ENCODE data around the gene LPP.

Gene LPP

DNA sequence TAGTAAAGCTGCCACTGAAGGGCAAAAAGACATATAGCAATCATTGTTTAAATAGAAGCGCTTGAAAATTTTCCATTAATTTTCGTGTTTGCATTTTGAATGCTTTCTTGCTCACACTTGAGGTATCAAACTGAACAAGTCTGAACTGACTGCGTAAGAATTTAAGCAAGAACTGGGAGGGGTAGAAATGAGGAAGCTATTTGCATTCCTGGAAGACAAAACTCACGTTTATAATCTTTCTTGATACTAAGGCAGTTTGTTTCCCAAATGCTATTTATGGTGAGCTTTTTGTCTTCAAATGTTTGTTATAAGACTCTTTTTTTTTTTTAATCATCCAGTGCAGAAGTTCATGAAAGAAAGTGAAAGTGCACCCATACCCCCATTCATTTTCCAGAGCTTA is 518.0 kb downstream of the LPP start:
- no peak for DNase-seq

- DNase-seq, result no peak
Measured at GRCh38 chr3:188672840-188673239, 518.9 kb downstream of the LPP start.

DNA sequence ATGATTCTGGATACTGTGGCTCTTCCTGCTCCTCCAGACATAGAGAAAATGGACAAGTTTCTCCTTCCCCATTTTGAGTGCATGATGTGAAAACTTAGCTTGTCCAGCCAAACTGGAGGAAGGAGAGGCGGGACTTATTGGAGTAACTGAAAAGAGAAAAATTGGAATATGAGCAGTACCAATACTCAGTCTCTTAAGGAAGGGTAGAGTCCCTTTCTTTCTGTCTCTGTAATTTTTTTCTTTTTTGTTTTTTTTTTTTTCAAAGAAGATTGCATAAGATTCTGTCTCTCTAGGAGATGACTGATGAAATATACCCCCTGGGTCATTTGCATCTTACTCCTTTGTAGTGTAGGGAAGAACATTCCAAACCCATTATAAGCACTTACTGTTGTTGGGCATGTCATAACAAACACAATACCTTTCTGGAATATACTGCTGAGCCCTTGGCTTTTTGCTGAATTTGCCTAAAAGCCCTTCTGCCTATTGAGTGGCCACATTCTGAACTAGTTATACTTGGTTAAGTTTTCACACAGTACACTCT is 519.8 kb downstream of the LPP start:
- DNase-seq, result no peak

- no peak for DNase-seq
Measured at GRCh38 chr3:188674595-188674994, 520.6 kb downstream of the LPP start.

GRCh38 chr3:188677344-188677743 is 523.4 kb downstream of the LPP start:
- no peak for DNase-seq

GRCh38 chr3:188680189-188680588 is 526.2 kb downstream of the LPP start:
- no peak for DNase-seq

- DNase-seq, result no peak
Measured at GRCh38 chr3:188680605-188681004, 526.6 kb downstream of the LPP start.

GRCh38 chr3:188682316-188682715 is 528.4 kb downstream of the LPP start:
- no peak for DNase-seq

- no peak for DNase-seq
Measured at GRCh38 chr3:188683032-188683521, 529.1 kb downstream of the LPP start.

DNA sequence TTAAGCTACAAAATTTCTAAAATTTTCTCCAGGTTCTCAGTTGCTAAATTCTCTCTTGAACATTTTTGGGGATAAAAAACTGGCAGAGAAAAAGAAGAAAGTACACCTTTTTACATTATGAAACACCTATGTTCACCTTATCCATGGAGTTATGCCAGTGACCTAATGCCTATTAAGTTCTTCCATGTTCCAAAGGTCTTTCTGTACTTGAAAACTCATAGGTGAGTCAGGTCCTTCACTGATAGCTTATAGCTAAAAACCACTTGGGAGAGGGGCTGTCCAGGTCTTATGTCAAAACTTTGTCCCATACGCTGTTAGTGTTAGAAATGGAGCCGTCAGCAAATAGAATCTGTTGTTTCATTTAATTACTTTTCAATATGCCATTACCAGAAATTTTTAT is 530.3 kb downstream of the LPP start:
- no peak for DNase-seq

DNA sequence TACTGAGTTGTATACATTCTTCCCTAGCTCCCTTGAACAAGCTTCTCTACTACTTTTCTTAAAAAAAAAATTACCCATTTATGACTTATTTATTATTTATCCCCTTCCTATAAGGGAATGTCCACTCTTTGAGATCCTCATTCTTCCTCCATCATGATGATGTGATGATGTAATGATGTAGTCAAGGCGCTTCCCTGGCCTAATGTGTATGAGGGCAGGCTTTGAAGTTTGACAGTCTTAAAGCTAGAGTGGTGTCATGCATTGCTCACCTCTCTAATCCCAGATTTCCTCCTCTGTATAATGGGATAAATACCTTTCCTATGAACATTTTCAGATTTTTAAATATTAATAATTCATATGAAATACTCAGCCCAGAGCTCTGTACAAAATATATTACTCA is 531.8 kb downstream of the LPP start:
- no peak for DNase-seq

DNA sequence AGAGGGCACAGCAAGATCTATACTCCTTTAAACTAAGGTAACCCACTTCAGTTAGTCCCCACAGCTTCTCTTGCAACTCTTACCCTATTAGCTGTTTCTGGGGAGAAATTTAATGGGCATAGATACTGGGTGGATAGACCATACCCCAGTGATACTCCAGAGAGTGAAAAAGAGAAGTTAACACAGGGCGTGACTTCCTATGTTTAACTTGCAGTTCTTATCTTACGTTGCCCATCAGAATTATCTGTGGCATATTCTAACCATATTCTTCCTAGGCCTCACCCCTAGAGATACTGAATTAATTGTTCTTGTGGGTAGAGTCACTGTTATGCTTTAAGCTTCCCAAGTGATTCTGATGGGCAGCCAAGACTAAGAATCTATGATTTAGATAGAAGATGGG is 532.4 kb downstream of the LPP start:
- no peak for DNase-seq

GRCh38 chr3:188687389-188687788 is 533.4 kb downstream of the LPP start:
- DNase-seq, result no peak

DNA sequence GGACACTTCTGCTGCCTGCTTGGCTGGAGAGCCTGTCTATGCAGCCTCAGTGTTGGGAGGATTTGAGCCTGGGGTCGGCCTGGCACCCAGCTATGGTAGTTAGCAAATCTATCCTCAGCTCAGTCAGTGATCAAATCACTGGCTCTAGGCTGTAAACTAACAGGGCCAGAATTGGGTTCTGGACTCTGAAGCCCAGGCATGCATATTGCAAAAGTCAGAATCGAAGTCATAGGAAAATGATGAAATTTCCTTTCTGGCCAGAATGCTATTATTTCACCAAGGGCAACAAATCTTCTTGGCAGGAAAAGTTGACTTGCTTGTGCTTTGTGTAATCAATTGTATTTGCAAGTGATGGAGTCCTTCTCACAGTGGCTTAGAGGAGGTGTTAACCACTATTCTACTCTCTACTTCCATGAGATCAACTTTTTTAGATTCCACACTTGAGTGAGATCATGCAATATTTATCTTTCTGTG is 535.2 kb downstream of the LPP start:
- no peak for DNase-seq

- no peak for DNase-seq
Measured at GRCh38 chr3:188690064-188690463, 536.1 kb downstream of the LPP start.

GRCh38 chr3:188691004-188691403 is 537.0 kb downstream of the LPP start:
- DNase-seq, result no peak

GRCh38 chr3:188691665-188692064 is 537.7 kb downstream of the LPP start:
- no peak for DNase-seq

- DNase-seq, result no peak
Measured at GRCh38 chr3:188692700-188693099, 538.7 kb downstream of the LPP start.

DNA sequence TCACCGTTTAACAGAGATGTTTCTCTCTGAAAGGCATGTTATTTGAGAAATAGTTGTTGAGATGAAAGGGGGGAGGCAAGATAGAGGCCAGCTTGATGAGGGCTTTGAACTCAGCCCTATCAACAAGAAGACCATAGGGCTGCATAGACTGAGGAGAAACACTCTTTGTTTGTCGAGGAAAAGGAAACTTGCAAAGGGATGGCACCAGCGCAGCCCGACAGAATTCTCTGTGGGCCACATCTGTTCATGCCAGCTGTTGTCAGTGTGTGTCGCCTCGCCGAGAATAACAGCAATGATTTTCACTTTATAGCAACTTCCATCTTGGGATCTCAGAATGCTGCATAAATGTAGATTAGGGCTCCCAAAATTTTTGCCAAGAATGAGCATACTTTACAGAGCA is 539.5 kb downstream of the LPP start:
- DNase-seq, result no peak

DNA sequence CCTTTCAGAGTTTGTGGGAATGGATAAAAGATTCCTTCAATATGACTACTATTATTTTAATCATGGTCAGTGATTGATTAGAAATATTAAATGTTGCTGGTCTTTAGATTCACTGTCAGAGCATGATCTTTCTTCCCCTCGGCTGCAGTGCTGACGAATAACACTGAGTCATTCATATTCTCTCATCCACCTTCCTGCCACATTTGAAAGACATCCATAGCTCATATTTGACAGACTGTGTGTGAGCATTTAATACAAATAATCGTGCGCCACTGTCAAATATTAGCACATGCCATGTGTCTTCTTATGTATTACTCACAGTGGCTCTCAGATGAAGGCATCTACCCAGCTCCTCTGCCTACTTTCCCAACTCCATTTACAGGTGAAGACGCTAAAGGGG is 541.3 kb downstream of the LPP start:
- DNase-seq, result no peak

DNA sequence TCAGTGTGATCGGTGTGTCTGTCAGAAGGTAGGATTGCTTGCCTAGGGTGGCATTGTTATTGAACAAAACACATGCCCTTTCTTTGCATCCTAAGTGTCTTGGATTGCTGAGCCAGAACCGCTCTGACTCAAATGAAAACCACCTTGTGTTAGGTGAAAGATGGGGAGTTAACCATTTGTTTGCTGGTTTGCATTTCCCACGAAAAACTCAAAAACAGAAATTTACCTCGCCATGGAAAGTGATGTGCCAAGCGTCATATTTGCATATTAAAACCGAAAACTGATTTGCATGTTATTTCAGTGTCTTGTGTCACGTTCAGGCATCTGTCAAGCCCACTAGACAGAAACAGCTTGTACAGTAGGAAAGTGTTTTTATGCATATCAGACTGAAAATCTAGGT is 543.2 kb downstream of the LPP start:
- no peak for DNase-seq

DNA sequence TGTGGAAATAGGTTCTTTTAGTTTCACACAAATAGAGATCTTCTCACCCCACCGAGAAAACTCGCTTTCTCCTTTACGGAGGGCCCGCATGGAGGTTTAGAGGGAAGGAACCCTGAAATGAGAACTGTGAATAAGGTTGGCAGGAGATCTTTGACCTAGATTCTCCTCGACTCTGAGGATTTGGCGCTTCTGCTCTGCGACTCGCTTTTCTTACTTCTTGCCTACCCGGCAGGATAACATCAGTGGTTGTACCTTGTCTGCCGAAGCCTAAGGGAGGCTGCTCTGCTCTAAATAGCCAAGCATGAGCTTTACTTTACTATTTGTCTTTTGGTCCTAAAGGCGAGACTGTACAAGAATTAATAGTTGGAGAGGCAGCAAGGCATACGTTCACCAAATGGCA is 544.5 kb downstream of the LPP start:
- no peak for DNase-seq

GRCh38 chr3:188700501-188700900 is 546.5 kb downstream of the LPP start:
- DNase-seq, result no peak

- no peak for DNase-seq
Measured at GRCh38 chr3:188700918-188701317, 547.0 kb downstream of the LPP start.

- DNase-seq, result no peak
Measured at GRCh38 chr3:188701485-188701969, 547.6 kb downstream of the LPP start.

Data from DMS79 treated with DMSO at 0.1 percent for 48 hours (cell line).